Activated naive CD4-positive, alpha-beta T cell treated with Interleukin-2 at 50 U/mL for 16 hours (primary cell): Measurements from ENCODE around the gene SFXN5.
A peak's percentile ranks its signal among the peaks of the same experiment; 100 is the strongest.
"Not testable (repeated sequence)": the region's sequence is repeated elsewhere in the genome, so short reads cannot be mapped to it uniquely, and the experiment has no call there.

ENCODE experiments used
- DNase-seq: peaks from one replicate; pipeline ENCODE4 v3.0.0-alpha.2; 2020

Gene SFXN5

GRCh38 chr2:73076701-73077423 is 5.3 kb upstream of the SFXN5 start:
- no peak for DNase-seq

GRCh38 chr2:73075477-73076373 is 4.2 kb upstream of the SFXN5 start:
- DNase-seq: no peak

- no peak for DNase-seq
These were observed 2.9 kb upstream of the SFXN5 start for GRCh38 chr2:73074110-73075069.

- no peak for DNase-seq
These were observed 904 bp upstream of the SFXN5 start for GRCh38 chr2:73072416-73072815.

- no peak for DNase-seq
These were observed 550 bp upstream of the SFXN5 start for GRCh38 chr2:73072129-73072395.

- peak; percentile 53 for DNase-seq
These were observed 711 bp downstream of the SFXN5 start for GRCh38 chr2:73070643-73071359.

- no peak for DNase-seq
These were observed 1.5 kb downstream of the SFXN5 start for GRCh38 chr2:73069855-73070642.

- DNase-seq: no peak
These were observed 2.3 kb downstream of the SFXN5 start for GRCh38 chr2:73069041-73069854.

GRCh38 chr2:73068147-73068546 is 3.4 kb downstream of the SFXN5 start:
- DNase-seq: no peak

- DNase-seq: no peak
These were observed 4.5 kb downstream of the SFXN5 start for GRCh38 chr2:73067043-73067442.

- DNase-seq: not testable (repeated sequence)
These were observed 6.4 kb downstream of the SFXN5 start for GRCh38 chr2:73065070-73065469.

GRCh38 chr2:73063909-73064875 is 7.3 kb downstream of the SFXN5 start:
- no peak for DNase-seq

- no peak for DNase-seq
These were observed 8.0 kb downstream of the SFXN5 start for GRCh38 chr2:73063472-73063871.

GRCh38 chr2:73059106-73059505 is 12.4 kb downstream of the SFXN5 start:
- DNase-seq: no peak

GRCh38 chr2:73054980-73055379 is 16.5 kb downstream of the SFXN5 start:
- DNase-seq: no peak

GRCh38 chr2:73053316-73054114 is 18.0 kb downstream of the SFXN5 start:
- DNase-seq: no peak

GRCh38 chr2:73050121-73050545 is 21.4 kb downstream of the SFXN5 start:
- DNase-seq: no peak
